GM23248 (cell line): ENCODE data around the gene TAP1.

Source experiments
- EZH2 ChIP-seq: fragments of 200-600 bp; sonication (generic); IDR thresholded peaks from 2 replicates; pipeline ENCODE4 v1.6.1; 2018; ENCODE audit warnings: antibody characterized with exemption, mild to moderate bottlenecking; ENCODE audit not compliant: insufficient read depth, poor library complexity, severe bottlenecking
- EZH2phosphoT487 ChIP-seq: fragments of 200-600 bp; sonication (generic); IDR thresholded peaks from 2 replicates; pipeline ENCODE4 v1.6.1; 2018; ENCODE audit warnings: antibody characterized with exemption, moderate library complexity, mild to moderate bottlenecking, low read depth; ENCODE audit not compliant: insufficient read depth

- TF ChIP-seq EZH2phosphoT487 (no peak), EZH2 (no peak)
Measured at GRCh38 chr6:32815115-32815514, 38.4 kb downstream of the TAP1 start.
